NCI-H226 (cell line): ENCODE results near the gene ZNFX1.
"Not testable (repeated sequence)": the region's sequence is repeated elsewhere in the genome, so short reads cannot be mapped to it uniquely, and the experiment has no call there.

ENCODE experiments used
- DNase-seq: peaks from one replicate; pipeline ENCODE4 v3.0.0-alpha.2; 2015

ZNFX1 gene

DNA sequence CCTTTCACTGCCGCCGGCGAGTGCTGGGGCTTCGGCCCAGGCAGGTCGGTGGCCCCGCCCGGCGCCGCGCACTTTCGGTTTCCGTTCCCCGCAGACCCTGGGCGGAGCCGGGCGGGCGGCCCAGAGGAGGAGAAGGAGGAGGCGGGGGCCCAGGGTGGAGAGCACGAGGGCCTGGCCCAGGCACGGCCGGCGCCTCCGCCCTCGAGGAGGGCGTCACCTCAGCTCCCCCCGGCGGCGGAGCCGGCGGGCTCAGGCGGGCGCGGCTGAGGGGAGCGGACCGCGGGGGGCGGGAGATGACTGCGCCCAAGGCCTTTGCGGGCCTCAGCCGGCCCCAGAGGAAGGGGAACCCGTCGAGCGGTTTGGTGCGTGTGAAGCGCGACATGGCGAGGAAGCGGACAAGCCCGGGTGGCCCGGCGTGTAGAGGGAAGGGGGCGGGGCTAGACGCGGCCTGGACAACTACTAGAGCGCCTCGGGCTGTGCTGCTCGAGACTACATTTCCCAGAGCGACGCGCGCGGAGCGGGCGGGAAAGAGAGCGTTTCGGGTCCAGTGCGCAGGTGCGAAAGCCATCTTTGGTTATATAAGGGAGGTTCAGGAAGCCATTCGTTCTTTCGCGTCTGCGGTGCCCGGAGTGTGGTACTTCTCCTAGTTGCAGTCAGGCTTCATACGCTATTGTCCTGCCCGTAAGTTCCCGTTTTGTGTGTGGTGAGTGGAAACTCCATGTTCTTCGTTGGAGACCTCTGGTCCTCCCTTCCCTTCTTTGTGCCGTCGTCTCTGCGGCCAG is at the start of gene ZNFX1:
Gene ZNFX1, minus strand, starts transcription at position 22 of the 782 bp plus-strand sequence. CDS start 2,218 bp downstream, outside the sequence.
- peak; percentile 96 for DNase-seq

DNA sequence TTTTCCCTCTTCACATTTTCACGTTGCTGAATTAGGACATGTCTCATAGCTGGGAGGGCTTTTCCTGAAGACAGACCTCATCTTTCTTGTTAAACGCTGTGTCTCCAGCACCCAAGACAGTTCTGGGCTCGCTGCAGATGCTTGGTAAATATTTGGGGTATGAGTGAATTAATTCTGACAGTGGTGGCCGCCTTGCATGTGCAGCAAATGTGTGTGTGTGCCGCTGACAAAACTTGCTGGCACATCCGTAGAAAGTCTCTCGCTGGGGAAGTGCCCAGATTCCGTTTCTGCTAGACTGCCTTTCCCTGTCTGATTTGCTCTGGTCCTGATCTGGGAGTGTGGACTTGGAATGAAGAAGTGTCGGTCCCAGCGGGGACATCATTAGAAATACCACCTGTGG is 48.2 kb upstream of the ZNFX1 start:
- no peak for DNase-seq

DNA sequence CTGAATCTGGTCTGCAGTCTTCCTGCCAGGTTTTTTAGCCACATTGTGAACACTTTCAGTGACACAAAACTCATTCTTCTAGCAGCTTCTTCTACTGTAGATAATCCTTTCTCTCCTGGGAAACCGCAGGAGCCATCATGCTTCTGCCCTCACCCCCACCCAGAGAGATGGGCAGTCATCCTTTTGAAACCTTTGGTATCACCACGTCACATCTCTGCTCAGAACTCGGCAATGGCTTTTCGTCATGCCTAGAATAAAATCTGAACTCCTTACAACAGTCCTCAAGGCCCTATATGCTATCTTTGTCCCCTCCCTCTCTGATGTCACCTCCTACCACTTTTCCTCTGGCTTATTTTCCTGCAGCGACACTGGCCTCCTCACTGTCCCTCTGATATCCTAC is 46.4 kb upstream of the ZNFX1 start:
- no peak for DNase-seq

DNA sequence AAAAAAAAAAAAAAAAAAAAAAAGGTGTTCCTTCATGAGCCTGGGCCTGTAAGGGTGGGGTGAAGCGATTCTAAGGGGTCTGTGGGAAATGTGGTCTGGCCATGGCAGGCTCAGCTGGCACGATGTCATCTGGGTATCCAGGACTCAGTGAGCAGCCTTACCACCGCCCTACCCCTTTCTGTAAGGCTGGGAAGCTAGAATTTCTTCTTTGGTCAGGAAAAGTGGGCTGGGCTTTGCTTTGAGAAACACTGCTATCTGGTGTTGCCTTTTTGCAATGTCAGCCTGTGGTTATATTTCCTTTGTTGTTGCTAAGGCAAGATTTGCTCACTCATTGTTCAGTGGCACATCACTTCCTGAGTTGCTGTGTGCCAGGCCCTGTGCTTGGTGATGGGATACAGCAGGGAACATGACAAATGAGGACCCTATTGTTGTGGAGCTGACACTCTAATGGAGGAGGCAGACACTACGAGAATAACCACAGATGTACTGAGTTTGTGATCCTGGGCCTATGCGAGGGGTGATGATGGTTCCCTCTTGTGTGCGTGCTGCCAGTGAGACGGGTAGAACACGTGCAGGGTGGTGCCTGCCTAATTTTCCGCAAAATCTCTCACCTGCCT is 45.9 kb upstream of the ZNFX1 start:
- peak; percentile 79 for DNase-seq

DNA sequence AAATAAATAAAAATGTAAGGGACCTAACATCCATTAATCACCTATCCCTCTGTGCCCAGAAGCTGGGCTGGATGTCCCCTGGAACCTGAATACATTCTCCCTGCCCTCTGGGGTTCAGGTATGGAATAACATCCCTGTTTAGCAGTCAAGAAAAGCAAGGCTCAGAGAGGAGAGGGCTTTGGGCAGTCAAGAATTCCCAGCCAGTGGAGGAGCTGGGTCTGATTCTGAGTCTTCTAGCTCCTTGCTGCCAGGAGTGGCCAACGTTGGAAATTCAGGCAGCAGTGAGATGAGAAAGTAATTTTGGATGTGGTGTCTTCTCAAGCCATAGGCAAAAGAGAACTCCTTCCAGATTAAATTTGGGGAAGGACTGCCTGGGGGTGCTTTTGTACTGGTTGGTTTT is 42.6 kb upstream of the ZNFX1 start:
- DNase-seq: peak; percentile 60

DNA sequence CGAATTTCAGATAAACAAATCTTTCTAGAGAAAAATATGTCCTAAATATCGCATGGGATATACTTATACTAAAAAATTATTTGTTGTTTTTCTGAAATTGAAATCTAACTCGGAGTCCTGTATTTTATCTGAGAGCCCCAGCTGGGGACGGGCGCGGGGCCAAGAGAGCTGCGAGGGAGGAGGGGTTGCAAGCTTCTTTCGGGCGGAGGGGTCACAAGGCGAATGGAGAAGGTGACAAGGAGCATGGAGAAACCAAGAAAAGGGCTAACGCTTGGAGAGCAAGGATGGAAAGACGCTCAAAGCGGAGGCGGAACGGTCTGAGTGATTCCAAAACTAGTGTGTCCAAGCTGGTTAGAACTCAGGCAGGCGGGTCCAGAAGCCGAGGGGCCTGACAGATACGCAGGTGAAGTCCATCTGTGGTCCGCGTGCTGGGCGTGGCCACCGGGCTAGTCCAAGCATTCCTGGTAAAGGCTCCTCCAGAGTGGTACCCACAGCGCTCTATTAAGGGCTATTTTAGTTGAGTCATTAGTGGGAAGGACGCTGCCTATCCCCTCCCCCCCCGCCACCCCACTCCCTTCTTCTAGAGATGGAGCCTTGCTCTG is 41.5 kb upstream of the ZNFX1 start:
- no peak for DNase-seq

DNA sequence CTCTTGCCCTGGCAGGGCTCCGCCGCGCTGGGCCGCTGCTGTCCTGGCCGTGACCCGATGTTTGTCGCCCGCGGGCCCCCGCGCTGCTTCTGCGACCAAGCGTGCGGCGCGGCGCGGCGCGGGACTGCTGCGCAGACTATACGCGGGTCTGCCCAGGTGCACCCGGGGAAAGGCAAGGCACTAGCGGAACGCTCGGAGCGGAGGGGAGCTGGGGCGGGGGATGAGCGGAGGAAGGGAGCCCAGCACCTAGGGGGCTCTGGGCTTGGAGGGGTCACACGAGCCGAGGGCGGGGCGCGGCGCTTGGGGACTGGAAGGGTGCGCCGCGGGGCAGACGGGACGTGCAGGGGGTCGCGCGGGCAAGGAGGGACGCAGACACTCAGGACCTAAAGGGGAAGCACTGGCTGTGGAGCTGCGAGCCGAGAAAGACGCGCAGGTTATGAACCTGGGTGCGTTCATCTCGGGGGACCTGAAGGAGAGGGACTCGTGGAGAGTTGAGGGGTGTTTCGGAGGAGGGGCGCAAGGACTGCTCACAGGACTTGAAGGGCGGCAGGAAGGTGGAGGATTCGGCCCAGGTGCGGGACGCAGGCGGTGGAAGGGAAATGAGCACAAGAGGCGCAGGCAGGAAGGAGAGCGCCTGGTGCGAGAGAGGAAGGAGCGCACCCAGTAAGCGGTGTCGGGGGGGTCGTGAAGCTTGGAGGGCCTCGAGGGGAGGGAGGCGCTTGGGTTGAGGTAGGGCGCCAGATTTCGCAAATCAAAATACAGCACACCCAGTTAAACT is 40.8 kb upstream of the ZNFX1 start:
- DNase-seq: no peak

DNA sequence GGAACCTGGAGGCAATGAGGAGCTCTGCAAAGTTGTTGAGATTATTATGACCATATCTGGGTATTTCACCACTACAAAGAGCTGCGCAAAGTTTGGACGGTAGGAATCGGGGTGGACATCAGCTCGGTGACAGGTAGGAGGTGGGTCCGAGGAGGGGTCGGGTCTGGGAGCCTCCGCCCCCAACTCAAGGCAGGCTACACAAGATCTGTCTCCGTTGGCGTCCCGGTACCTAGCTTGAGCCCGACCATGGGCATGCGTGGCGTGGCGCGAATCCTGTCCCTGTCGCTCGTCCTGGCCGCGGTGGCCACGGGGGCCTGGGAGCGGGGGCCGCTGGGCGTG is 40.2 kb upstream of the ZNFX1 start:
- DNase-seq: no peak

DNA sequence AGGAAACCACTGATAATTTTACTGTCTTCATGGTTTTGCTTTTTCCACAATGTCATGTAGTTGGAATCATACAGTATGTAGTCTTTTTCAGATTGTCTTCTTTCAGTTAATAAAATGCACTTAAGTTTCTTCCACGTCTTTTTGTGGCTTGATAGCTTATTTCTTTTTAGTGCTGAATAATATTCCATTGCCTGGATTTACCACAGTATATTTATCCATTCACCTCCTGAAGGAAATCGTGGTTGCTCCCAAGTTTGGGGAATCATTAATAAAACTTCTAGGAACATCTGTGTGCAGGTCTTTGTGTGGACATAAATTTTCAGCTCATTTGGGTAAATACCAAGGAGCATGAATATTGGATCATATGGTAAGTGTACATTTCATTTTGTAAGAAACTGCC is 38.8 kb upstream of the ZNFX1 start:
- no peak for DNase-seq

DNA sequence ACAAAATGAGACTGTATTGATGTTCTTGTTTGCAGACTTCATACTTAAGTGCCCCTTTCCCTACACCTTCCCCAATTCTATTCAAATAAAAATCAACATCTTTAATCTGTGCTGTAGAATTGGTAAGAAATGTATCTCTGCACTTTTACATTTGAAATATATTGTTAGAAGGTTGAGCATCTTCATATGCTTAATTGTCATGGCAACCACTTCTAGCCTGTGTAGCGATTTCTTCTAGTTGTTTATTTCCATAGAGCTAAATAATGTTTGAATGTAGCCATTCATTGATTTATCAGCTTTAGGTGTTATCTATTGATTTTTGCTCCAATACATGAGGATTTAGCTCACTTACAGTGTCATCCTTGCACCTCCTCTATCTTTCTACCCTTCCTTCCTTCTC is 37.7 kb upstream of the ZNFX1 start:
- DNase-seq: no peak

DNA sequence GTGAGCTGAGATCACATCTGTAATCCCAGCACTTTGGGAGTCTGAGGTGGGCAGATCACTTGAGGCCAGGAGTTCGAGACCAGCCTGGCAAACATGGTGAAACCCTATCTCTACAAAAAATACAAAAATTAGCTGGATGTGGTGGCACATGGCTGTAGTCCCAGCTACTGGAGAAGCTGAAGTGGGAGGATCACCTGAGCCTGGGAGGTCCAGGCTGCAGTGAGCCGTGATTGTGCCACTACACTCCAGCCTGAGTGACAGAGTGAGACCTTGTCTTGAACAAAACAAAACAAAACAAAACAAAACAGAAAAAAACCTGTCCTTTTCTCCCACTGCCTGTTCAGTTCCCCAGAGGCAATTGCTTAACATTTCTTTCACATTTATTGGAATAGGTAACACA is 36.2 kb upstream of the ZNFX1 start:
- DNase-seq: not testable (repeated sequence)

DNA sequence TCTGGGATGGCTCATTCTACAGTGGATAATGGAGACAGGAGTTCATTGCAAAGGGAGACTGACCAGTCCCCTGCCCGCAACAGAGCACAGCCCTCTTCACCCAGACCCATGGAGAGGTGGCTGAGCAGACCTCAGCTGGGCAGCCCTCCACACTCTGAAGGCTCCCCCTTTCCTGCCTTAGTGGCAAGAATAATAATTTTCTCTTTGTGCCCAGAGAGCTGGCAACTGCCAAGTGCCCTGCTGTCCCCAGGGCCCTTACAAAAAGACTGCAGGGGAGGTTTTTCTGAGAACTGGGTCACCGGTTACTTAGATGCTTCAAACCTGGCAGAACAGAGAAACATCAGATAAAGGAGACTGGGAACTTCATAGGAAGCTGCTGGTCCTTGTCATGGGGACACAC is 35.4 kb upstream of the ZNFX1 start:
- no peak for DNase-seq

DNA sequence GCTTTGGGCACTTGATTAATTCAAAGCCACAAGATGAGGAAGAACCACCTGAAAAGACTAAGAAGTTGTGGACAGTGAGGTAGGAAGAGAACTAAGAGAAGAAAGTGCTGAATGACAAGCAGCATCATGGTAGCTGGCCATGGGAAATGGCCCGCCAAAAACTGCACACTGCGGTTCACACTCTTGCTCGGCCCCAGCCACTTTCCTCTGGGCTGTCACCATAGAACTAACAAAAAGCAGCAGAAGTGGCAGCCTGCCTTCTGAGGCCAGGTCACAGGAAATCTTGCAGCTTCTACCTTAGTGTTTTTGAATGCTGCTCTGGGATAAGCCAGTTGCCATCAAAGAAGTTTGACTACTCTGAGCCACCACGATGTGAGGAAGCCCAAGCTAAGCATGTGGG is 34.8 kb upstream of the ZNFX1 start:
- DNase-seq: no peak

DNA sequence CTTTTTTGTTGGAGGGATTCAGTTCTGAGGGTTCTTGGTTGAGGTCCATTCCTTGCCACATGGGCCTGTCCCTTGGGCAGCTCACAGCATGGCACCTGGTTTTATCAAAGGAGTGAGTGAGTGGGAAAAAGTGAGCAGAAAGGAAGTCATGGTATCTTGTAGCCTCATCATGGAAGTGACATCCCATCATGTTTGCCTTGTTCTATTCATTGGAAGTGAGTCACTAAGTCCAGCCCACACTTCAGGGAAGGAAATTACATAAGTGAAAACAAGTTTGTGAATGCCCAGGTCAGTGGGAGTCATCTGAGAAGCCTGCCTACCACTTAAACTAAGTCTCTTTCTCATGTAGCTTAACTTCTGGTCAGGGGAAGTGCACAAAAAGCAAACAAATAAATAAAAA is 32.8 kb upstream of the ZNFX1 start:
- peak; percentile 16 for DNase-seq

DNA sequence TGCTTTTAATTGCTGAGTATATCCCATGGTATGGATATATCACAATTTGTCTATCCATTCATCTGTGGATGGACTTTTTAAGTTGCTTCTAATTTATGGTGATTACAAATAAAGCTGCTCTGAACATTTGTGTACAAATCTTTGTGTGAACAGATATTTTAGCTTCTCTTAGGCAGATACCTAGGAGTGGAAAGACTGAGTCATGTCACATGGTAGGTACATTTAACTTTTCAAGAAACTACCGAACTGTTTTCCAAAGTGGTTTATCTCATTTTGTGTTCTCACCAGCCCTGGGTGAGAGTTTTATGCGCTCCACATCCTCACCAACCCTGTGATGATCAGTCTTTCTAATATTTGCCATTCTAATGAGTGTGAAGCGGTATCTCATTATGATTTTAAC is 31.0 kb upstream of the ZNFX1 start:
- DNase-seq: no peak

DNA sequence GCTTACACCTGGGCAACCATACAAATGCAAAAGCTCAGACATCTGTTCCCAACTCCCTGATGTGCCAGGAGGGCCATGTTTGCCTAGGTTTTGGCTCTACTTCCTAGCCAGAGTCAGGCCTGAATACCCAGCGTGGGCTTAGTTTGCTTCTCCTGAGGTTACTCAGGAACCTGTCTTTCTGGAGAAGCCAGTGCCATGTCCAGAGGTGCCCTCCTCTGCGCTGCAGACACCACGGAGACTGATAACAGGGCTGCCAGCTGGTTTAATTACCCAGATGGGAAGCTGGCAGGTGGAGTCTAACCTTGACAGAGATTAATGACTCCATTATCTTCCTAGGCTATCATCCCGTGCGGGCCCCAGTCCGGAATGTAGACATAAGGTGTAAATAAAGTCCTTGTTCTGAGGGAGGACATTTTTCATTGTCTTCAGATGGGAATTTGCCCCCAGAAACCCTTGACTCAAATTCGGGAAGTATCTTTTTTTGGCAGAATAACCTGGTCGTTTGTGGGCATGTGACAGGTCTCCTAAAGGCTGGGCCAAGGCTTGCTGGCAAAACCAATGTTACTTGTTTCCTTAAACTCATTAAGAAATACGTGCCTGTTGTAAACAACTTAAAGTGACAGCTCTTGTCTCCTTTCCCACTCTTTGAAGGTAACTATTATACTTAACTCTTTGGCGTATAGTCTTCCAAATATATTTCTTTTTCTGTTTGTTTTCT is 29.2 kb upstream of the ZNFX1 start:
- peak; percentile 21 for DNase-seq

DNA sequence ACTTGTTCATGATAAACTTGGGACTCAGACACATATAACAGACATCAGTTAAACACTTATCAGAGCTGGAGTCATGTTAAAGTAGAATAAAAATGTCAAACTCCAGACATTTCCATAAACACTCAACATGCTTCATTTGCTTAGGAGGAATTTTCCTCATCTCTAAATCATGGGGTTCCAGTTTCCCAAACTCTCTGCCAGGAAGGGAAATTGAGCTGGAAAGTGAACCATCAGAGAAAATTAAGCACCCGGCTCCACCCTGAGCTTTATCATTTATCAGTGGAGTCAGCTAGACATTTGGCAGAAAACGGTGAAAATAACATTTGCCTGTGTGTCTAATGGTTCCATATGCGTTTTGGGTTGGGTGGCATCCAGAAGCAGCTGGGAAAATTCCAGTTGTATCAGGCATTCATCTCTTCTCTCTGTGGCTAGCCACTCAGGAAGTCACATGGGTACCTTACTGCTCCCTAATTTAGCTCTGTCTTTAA is 25.3 kb upstream of the ZNFX1 start:
- DNase-seq: no peak

DNA sequence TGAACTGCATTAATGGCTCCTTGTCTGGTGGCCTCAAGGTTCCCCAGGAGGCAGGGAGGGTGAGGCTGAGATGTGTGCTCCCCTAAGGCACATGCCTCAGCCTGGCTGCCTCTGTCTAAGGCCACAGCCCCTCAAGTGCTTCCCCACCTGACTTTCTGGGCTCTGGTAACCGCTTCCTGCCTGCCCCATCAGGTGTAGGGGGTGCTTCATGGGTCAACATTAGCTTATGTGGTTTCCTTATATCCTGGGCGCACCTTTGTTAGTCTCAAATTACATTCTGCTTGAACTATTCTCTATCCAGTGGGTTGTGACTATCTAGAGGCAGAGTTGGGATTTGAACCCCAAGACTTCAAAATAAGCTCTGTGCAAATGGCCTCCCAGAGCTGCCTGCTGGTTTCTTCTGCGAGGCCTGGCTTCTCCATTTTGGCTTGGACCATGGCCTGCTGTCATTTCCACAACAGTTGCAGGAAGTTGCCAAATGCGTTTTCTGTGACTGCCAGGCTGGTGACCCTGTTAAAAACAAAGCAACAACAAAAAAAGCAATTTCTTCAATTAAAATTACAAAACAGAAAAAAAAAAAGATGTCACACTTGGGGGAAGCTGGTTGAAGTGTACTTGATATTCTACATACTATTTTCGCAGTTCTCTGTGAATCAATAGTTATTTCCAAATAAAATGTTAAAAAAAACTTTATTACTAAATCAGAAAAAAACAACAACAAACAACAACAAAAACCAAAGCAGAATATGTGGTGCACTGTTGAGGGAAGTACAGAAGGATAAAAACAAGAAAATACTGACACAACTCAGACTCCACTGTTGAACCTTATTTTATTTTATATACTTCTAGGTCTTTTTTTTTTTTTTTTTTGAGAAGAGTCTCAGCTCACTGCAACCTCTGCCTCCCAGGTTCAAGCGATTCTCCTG is 20.0 kb upstream of the ZNFX1 start:
- no peak for DNase-seq

DNA sequence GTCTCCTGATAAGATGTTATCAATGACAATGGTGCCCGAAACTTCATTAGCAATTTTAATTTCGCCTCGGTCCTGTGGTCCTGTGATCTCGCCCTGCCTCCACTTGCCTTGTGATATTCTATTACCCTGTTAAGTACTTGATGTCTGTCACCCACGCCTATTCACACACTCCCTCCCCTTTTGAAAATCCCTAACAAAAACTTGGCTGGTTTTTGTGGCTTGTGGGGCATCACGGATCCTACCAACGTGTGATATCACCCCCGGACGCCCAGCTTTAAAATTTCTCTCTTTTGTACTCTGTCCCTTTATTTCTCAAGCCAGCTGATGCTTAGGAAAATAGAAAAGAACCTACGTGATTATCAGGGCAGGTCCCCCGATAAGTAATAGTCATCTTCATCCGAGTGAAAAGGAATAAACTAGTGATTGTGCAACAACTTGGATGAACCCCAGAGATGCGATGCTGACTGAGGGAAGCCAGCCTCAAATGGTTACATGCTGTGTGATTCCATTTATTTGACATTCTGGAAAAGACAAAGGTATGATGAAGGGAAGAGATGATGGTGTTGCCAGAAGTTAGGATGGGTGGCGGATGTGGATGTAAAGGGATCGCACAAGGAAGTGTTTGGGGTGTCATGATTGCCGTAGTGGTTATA is 16.3 kb upstream of the ZNFX1 start:
- not testable (repeated sequence) for DNase-seq

DNA sequence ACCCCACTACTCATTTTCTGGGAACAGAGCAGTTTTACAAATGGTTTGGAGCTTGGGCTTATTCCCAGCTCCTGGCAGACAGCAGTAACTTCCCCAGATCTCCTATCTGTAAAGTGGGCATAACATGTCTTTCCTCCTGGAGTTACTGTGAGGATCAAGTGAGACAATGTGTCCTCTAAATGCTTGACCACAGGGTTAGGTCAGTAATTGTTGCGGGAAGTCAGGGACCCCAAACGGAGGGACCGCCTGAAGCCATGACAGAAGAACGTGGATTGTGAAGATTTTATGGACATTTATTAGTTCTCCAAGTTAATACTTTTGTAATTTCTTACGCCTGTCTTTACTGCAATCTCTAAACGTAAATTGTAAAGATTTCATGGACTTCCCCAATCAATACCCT is 15.3 kb upstream of the ZNFX1 start:
- DNase-seq: no peak

DNA sequence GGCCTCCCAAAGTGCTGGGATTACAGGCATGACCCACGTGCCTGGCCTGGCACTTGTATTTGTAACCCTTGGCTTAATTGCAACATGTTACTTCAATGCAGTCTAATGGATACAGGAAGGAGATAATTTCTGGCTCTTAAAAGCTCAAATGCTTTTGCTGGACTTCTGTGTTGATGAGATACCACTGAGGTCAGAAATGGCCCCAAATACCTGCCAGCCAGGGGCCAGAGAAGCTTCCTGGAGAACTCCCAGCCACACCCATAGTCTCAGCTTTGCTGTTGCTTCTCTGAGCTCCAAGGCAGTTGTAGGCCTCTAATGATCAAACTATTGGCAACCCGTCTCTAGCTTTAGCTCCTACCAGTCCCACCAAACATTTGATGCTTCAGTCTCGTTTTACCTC is 14.2 kb upstream of the ZNFX1 start:
- no peak for DNase-seq
